Measurements from ENCODE around the gene MYO18B.

- TF ChIP-seq POLR2AphosphoS5 (IDR thresholded peaks at IDR 0.05; ENCODE audit: low read depth, low read length), result no peak
- TF ChIP-seq SPI1 (IDR thresholded peaks at IDR 0.05; ENCODE audit: low read depth, low read length), result no peak
- TF ChIP-seq TAF1 (IDR thresholded peaks at IDR 0.05; ENCODE audit: low read depth, low read length), result no peak
These were observed 158.4 kb downstream of the MYO18B start for GRCh38 chr22:25900390-25900789.
